ENCODE results near the gene DISC1. TPM values are rescaled to one million over a fixed set of nuclear protein-coding genes. Genes with fewer than 3 reads are reported as not detected.

Gene DISC1
- total RNA-seq, 2 donors from 2014 or later: 2.3 to 7.0 TPM

GRCh38 chr1:232018231-232019025 is 391.8 kb downstream of the DISC1 start:
- H3K9me3 ChIP-seq: no peaks in the 10 kb centered on the region
- no peaks in the 10 kb centered on the region for H3K4me1 ChIP-seq
- ATAC-seq (no peak), DNase-seq (no peak)
- H3K4me3 ChIP-seq: no peak overlapping the region
- H3K27ac ChIP-seq: no peak overlapping the region
- H3K27me3 ChIP-seq: no peaks in the 10 kb centered on the region
- WGBS, 2 donors: 75 to 79% methylated on average over 3 of the region's 3 CpGs
- no peaks in the 10 kb centered on the region for H3K36me3 ChIP-seq (replicated peaks in 1 of 2; ENCODE audit: insufficient read depth in 1 of 2, low read depth in 2 of 2)
- intact Hi-C loops (cut with DNase I): no loop called here
- no peak for TF ChIP-seq POLR2A (IDR thresholded peaks at IDR 0.05)
- no peak for TF ChIP-seq CTCF (IDR thresholded peaks at IDR 0.05)

DNA sequence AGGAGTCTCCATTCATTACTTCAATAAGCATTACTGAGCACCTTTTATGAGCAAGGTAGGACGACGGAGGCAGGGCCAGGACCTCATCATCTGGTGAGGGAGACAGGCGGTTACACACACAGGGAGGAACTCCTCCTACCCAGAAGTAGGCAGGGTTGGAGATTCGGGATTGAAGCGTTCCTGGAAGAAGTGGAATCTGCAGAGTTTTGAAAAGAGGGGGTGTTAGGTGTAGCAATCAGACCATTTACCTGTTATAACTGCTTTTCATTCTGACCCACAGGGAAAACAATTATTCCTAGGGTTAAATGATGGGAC is 392.4 kb downstream of the DISC1 start:
- H3K36me3 ChIP-seq (replicated peaks in 1 of 2; ENCODE audit: insufficient read depth in 1 of 2, low read depth in 2 of 2): no peaks in the 10 kb centered on the region
- WGBS, 2 donors: 72 to 82% methylated on average over 5 of the region's 5 CpGs
- intact Hi-C loops (cut with DNase I): no loop called here
- TF ChIP-seq POLR2A (IDR thresholded peaks at IDR 0.05): no peak
- no peak for TF ChIP-seq CTCF (IDR thresholded peaks at IDR 0.05)
- H3K4me1 ChIP-seq: no peaks in the 10 kb centered on the region
- no peaks in the 10 kb centered on the region for H3K9me3 ChIP-seq
- H3K27ac ChIP-seq: no peak overlapping the region
- H3K27me3 ChIP-seq: no peaks in the 10 kb centered on the region
- DNase-seq: no peak
- H3K4me3 ChIP-seq: no peak overlapping the region
- ATAC-seq: no peak

GRCh38 chr1:232020352-232020751 is 393.8 kb downstream of the DISC1 start:
- Histone ChIP-seq H3K9me3 (no peaks in the 10 kb centered on the region), H3K4me3 (no peak overlapping the region), H3K36me3 (replicated peaks in 1 of 2; ENCODE audit: insufficient read depth in 1 of 2, low read depth in 2 of 2) (no peaks in the 10 kb centered on the region), H3K27me3 (no peaks in the 10 kb centered on the region), H3K27ac (no peak overlapping the region), H3K4me1 (no peaks in the 10 kb centered on the region)
- ATAC-seq (no peak), DNase-seq (no peak)
- TF ChIP-seq POLR2A (IDR thresholded peaks at IDR 0.05) (no peak), CTCF (IDR thresholded peaks at IDR 0.05) (no peak)
- WGBS, 2 donors: 56 to 97% methylated on average over 1 of the region's 1 CpG
- intact Hi-C loops (cut with DNase I): no loop called here

DNA sequence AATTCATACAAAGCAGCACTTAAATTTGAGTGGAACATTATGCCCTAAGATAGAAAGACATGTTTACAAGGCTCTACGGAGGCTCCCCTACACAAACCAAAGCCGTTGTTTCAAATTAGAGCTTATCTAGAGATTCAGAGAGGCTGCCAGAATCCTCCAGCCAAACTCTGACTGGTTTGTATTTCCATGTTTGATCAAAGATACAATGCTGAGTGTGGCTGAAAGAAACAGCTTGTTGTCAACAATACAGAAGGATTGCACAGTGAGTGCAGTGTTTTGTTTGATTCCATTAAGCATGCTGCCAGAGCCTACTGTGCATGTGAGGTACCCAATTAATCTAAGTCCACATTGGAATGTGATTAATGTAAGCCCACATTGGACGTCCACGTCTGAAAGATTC is 402.7 kb downstream of the DISC1 start:
- TF ChIP-seq CTCF (IDR thresholded peaks at IDR 0.05): no peak
- Histone ChIP-seq H3K4me1 (no peaks in the 10 kb centered on the region), H3K4me3 (no peak overlapping the region), H3K27me3 (no peaks in the 10 kb centered on the region), H3K9me3 (no peaks in the 10 kb centered on the region), H3K27ac (no peak overlapping the region), H3K36me3 (replicated peaks in 1 of 2; ENCODE audit: insufficient read depth in 1 of 2, low read depth in 2 of 2) (no peaks in the 10 kb centered on the region)
- intact Hi-C loops (cut with DNase I): no loop called here
- DNase-seq (no peak), ATAC-seq (no peak)
- WGBS, 2 donors: 26 to 51% methylated on average over 4 of the region's 4 CpGs

DNA sequence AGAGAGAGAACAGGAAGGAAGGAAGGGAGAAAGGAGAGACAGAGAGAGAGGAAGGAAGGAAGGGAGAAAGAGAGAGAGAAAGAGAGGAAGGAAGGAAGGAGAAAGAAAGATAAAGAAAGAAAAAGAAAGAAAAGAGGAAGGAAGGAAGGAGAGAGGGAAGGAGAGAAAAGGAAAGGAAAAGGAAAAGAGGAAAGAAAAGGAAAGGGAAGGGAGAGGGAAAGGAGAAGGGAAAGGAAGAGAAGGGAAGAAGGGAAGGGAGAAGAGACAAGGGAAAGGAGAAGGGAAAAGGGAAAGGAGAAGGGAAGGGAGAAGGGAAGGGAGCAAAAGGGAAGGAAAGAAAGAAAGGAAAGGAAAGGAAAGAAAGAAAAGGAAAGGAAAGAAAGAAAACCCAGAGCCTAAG is 404.6 kb downstream of the DISC1 start:
- Histone ChIP-seq H3K4me1 (no peaks in the 10 kb centered on the region), H3K36me3 (replicated peaks in 1 of 2; ENCODE audit: insufficient read depth in 1 of 2, low read depth in 2 of 2) (no peaks in the 10 kb centered on the region), H3K4me3 (no peak overlapping the region), H3K27me3 (no peaks in the 10 kb centered on the region), H3K27ac (no peak overlapping the region), H3K9me3 (no peaks in the 10 kb centered on the region)
- ATAC-seq: no peak
- intact Hi-C loops (cut with DNase I): no loop called here
- TF ChIP-seq CTCF (IDR thresholded peaks at IDR 0.05) (no peak), POLR2A (IDR thresholded peaks at IDR 0.05) (no peak)
- DNase-seq: no peak
